ENCODE results near the gene TRIM27.

GRCh38 chr6:28943557-28944411 is 20.0 kb upstream of the TRIM27 start:
- TF ChIP-seq CTCF (conservative IDR thresholded peaks at IDR 0.05 in 1 of 2, IDR thresholded peaks at IDR 0.05 in 1 of 2; ENCODE audit: low read depth in 1 of 2, low read length in 2 of 2): no peak
- TF ChIP-seq EZH2 (IDR thresholded peaks at IDR 0.05; ENCODE audit: low read length, missing control alignments): no peak
